SK-N-SH treated with all-trans-retinoic acid at 6 μM for 48 hours (cell line): Measurements from ENCODE around the gene KRTAP4-12.

Experiments used
- CSRNP3 ChIP-seq: fragments of 250-450 bp; sonication (Bioruptor Pico); IDR thresholded peaks from 2 replicates; pipeline ENCODE4 v1.5.1; 2021; ENCODE audit warnings: mild to moderate bottlenecking, moderate library complexity
- ESRRG ChIP-seq: fragments of 250-450 bp; sonication (Bioruptor Pico); IDR thresholded peaks from 2 replicates; pipeline ENCODE4 v1.6.1; 2021; ENCODE audit warnings: mild to moderate bottlenecking
- ISL1 ChIP-seq: fragments of 250-450 bp; sonication (Bioruptor Pico); IDR thresholded peaks from 2 replicates; pipeline ENCODE4 v2.1.2; 2022; ENCODE audit warnings: mild to moderate bottlenecking, moderate library complexity
- RARB ChIP-seq: fragments of 250-450 bp; sonication (Bioruptor Pico); IDR thresholded peaks from 2 replicates; pipeline ENCODE4 v1.8.0; 2021; ENCODE audit warnings: mild to moderate bottlenecking, moderate library complexity
- TCF4 ChIP-seq: fragments of 250-450 bp; sonication (Bioruptor Pico); IDR thresholded peaks from 2 replicates; pipeline ENCODE4 v1.8.0; 2021; ENCODE audit warnings: mild to moderate bottlenecking, moderate library complexity, borderline replicate concordance
- ZC3H10 ChIP-seq: fragments of 250-450 bp; sonication (Bioruptor Pico); IDR thresholded peaks from 2 replicates; pipeline ENCODE4 v1.5.1; 2021; ENCODE audit warnings: mild to moderate bottlenecking, moderate library complexity
- ZFP3 ChIP-seq: fragments of 250-450 bp; sonication (Bioruptor Pico); IDR thresholded peaks from 2 replicates; pipeline ENCODE4 v1.5.0; 2020; ENCODE audit warnings: mild to moderate bottlenecking, moderate library complexity
- ZFP30 ChIP-seq: fragments of 450-650 bp; formaldehyde crosslinking; IDR thresholded peaks from 2 replicates; pipeline ENCODE4 v1.5.0; 2022; ENCODE audit warnings: mild to moderate bottlenecking, moderate library complexity

GRCh38 chr17:41101586-41102259 lies 22.3 kb downstream of the KRTAP4-12 start, which contains the start of gene KRTAP4-16:
- no peak for TF ChIP-seq ESRRG
- no peak for TF ChIP-seq ZFP30 (CRISPR knock-in tag)
- no peak for TF ChIP-seq ZFP3 (CRISPR knock-in tag)
- no peak for TF ChIP-seq RARB (CRISPR knock-in tag)
- TF ChIP-seq CSRNP3 (CRISPR knock-in tag): no peak
- TF ChIP-seq ZC3H10 (CRISPR knock-in tag): no peak
- TF ChIP-seq ISL1 (CRISPR knock-in tag): no peak
- no peak for TF ChIP-seq TCF4 (CRISPR knock-in tag)
